GM12864 (cell line): ENCODE measurements around the gene IFNGR2.
A peak's percentile ranks its signal among the peaks of the same experiment; 100 is the strongest.

Experiments used
- DNase-seq: peaks from one replicate; pipeline ENCODE4 v3.0.0-alpha.2; 2011; ENCODE audit warnings: low read depth
- H3K4me3 ChIP-seq: 2 replicates; pipeline ENCODE4 v1.5.1; 2011; ENCODE audit warnings: mild to moderate bottlenecking, low read depth, low read length, control low read depth
- TF ChIP-seq, protein P1 (sequence below): IDR thresholded peaks from 2 replicates; pipeline ENCODE4 v1.5.1; 2011; ENCODE audit warnings: low read depth, mild to moderate bottlenecking, moderate library complexity, low read length, control low read depth, inconsistent platforms; ENCODE audit errors: missing control alignments

Gene IFNGR2

DNA sequence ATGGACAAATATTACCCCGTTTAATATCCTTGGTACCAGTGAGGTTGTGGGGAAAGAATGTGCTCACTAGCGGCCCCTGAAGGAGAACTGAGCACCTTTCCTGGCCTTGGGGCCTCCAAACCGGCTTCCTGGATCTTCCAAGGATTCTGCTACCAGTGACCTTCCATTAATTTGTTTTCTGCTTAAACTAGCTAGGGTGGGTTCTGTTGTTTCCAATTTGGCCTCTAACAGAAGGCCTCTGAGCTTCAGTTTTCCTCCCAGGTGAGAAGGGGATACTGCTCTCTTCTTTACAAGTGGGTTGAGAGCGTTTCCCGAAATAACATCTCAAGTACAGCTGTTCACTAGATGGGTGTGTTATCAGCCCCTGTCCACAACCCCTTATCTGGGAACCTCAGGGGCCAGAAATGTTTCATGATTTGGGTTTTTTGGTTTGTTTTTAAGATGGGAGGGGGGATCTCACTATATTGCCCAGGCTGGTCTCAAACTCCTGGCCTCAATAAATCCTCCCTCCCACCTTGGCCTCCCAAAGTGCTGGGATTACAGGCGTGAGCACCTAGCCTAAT is 16.9 kb upstream of the IFNGR2 start:
- no peak overlapping the region for H3K4me3 ChIP-seq
- no peak for DNase-seq
- TF ChIP-seq, protein P1, sequence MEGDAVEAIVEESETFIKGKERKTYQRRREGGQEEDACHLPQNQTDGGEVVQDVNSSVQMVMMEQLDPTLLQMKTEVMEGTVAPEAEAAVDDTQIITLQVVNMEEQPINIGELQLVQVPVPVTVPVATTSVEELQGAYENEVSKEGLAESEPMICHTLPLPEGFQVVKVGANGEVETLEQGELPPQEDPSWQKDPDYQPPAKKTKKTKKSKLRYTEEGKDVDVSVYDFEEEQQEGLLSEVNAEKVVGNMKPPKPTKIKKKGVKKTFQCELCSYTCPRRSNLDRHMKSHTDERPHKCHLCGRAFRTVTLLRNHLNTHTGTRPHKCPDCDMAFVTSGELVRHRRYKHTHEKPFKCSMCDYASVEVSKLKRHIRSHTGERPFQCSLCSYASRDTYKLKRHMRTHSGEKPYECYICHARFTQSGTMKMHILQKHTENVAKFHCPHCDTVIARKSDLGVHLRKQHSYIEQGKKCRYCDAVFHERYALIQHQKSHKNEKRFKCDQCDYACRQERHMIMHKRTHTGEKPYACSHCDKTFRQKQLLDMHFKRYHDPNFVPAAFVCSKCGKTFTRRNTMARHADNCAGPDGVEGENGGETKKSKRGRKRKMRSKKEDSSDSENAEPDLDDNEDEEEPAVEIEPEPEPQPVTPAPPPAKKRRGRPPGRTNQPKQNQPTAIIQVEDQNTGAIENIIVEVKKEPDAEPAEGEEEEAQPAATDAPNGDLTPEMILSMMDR, result peak; percentile 28

DNA sequence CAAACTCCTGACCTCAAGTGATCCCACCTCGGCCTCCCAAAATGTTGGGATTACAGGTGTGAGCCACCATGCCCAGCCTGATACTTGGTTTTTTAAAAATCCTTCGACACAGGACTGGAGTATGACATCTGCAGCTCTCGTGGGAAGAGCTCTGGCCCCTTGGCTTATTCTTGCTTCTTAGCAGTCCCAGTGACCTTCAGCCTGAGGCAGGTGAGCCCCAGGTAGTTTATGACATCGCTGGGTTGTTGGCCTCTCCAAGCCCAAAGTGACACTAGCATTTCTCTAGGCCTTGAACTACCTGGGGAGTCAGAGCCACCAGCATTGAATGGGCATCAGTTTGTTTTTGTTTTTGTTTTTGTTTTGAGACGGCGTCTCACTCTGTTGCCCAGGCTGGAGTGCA is 15.9 kb upstream of the IFNGR2 start:
- TF ChIP-seq, protein P1, result no peak
- DNase-seq, result no peak
- no peak overlapping the region for H3K4me3 ChIP-seq

DNA sequence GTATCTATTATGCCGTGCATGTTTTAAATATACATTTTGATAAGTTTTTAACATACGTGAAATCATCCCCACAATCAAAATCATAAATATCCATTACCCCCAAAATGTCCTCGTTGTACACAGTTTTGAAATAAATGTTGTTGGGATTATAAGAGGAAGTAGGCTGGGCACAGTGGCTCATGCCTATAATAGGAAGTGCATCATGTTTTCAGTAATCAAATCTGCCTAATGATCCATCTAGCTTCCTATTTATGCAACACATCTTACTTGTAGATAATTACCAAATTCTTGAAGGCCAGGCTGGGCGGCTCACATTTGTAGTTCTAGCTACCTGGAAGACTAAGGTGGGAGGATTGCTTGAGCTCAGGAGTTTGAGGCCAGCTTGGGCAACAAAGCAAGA is 15.0 kb upstream of the IFNGR2 start:
- no peak for DNase-seq
- TF ChIP-seq, protein P1, result no peak
- H3K4me3 ChIP-seq, result no peak overlapping the region

DNA sequence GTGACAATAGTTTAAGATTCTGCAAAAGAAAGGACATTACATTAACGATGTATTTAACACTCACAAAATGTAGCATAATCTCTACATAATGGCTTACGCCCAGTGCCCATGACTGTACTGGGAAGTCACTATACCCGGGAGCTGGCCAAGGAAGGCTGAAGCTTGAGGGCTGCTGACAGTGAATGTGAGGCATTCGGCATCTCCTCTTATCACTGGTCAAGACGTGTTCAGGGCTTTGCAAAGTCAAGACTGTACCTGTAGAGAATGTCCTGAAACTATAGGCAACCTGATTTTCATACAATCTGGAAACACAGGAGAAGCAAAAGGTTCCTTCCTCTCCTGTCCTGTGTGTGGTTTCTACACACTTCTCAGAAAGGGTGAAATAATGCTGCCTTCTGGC is 12.7 kb upstream of the IFNGR2 start:
- no peak for DNase-seq
- no peak overlapping the region for H3K4me3 ChIP-seq
- TF ChIP-seq, protein P1, result no peak

DNA sequence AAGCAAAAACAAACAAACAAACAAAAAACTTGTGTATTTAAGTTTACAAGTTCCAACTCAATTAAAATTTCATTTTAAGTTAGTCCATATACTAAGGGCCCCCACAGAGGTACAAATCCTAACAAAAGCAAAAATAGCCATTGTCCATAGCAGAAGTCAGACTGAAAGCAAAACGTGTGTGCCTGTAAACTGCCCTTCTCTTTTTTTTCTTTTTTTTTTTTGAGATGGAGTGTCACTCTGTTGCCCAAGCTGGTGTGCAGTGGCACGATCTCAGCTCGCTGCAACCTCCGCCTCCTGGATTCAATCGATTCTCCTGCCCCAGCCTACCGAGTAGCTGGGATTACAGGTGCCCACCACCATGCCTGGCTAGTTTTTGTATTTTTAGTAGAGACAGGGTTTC is 11.6 kb upstream of the IFNGR2 start:
- TF ChIP-seq, protein P1, result no peak
- DNase-seq, result no peak
- no peak overlapping the region for H3K4me3 ChIP-seq

DNA sequence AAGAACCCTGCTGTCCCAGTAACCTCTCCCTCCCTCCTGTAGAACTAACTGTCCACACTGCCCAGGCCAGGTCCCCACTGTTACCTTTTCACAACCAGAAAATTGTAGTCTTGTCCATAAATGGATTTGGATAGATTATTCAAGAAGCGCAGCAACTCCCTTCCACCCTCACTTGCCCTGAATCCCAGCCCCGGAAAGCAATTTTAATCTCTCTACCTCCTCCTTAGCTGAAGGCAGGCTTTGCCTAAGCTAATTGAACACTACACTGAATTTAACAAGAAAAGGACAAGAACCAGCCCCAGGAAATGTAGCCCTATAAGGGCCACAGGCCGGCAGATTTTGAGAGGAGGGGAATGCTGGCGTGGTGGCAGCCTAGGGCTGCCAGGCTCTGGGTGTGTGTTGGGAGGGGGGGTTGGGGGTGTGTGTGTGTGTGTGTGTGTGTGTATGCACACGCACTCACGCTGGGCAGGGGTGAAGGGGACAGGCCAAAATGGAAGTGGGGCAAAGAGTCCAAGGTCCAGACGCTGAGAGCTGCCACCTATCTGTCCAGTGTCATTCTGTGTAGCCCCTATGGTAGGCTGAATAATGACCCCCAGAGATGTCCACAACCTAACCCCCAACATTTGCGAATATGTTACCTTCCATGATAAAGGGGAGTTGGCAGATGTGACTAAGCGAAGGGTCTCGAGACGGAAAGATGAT is 10.8 kb upstream of the IFNGR2 start:
- no peak for DNase-seq
- no peak overlapping the region for H3K4me3 ChIP-seq
- TF ChIP-seq, protein P1, result no peak

DNA sequence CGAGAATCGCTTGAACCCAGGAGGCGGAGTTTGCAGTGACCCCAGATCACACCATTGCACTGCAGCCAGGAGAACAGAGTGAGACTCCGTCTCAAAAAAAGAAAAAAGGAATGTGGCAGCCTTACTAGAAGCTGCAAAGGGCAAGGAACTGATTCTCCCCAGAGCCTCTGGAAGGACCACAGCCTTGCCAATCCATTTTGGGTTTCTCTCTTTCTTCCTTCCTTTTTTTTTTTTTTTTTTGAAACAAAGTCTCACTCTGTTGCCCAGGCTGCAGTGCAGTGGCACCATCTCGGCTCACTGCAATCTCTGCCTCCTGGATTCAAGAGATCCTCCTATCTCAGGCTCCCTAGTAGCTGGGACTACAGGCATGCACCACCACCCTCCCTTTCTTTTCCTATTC is 9.9 kb upstream of the IFNGR2 start:
- H3K4me3 ChIP-seq, result no peak overlapping the region
- TF ChIP-seq, protein P1, result no peak
- DNase-seq, result no peak
